GM12878 (cell line): ENCODE results near the gene IL17RC. TPM values are rescaled to one million over a fixed set of nuclear protein-coding genes. Genes with fewer than 3 reads are reported as not detected.

Experiments used
- CHD2 ChIP-seq: IDR thresholded peaks from 2 replicates; pipeline ENCODE4 v1.6.1; 2011; ENCODE audit warnings: low read depth, low read length, improper control_type of control experiment, borderline replicate concordance
- DPF2 ChIP-seq: fragments of 450-650 bp; IDR thresholded peaks from 2 replicates; pipeline ENCODE4 v1.6.1; 2017; ENCODE audit warnings: mild to moderate bottlenecking
- EP300 ChIP-seq, 2 experiments: fragments of 150-350 bp in 1 of 2; IDR thresholded peaks; 2 replicates each; pipeline ENCODE4 v1.6.1; 2011 to 2012; ENCODE audit warnings: low read depth in 2 of 2, low read length in 2 of 2, borderline replicate concordance in 1 of 2, improper control_type of control experiment in 1 of 2, inconsistent platforms in 1 of 2; ENCODE audit not compliant: control insufficient read depth in 1 of 2
- ESRRA ChIP-seq: IDR thresholded peaks from 2 replicates; pipeline ENCODE4 v1.6.1; 2012; ENCODE audit warnings: mild to moderate bottlenecking, low read length, improper control_type of control experiment
- JUND ChIP-seq: IDR thresholded peaks from 2 replicates; pipeline ENCODE4 v1.6.1; 2012; ENCODE audit warnings: low read depth, mild to moderate bottlenecking, low read length, improper control_type of control experiment, moderate library complexity
- MYB ChIP-seq: fragments of 150-350 bp; IDR thresholded peaks from 2 replicates; pipeline ENCODE4 v1.6.1; 2014; ENCODE audit warnings: mild to moderate bottlenecking, low read depth, low read length, borderline replicate concordance
- NFYA ChIP-seq: IDR thresholded peaks from 2 replicates; pipeline ENCODE4 v1.6.1; 2011; ENCODE audit warnings: low read depth, mild to moderate bottlenecking, low read length, improper control_type of control experiment, borderline replicate concordance
- PAX8 ChIP-seq: fragments of 450-650 bp; IDR thresholded peaks from 2 replicates; pipeline ENCODE4 v1.6.1; 2017; ENCODE audit warnings: mild to moderate bottlenecking, moderate library complexity
- RCOR1 ChIP-seq: conservative IDR thresholded peaks from 2 replicates; pipeline ENCODE4 v1.6.1; 2012; ENCODE audit warnings: low read depth, low read length, improper control_type of control experiment
- RUNX3 ChIP-seq: IDR thresholded peaks from 2 replicates; pipeline ENCODE4 v1.6.1; 2012; ENCODE audit warnings: low read length, inconsistent platforms
- SMC3 ChIP-seq: IDR thresholded peaks from 2 replicates; pipeline ENCODE4 v1.6.1; 2011; ENCODE audit warnings: low read length, improper control_type of control experiment, borderline replicate concordance
- SUPT20H ChIP-seq: IDR thresholded peaks from 2 replicates; pipeline ENCODE4 v1.6.1; 2011; ENCODE audit warnings: low read depth, mild to moderate bottlenecking, low read length, moderate library complexity, borderline replicate concordance; ENCODE audit not compliant: control insufficient read depth
- TBL1XR1 ChIP-seq: IDR thresholded peaks from 2 replicates; pipeline ENCODE4 v1.6.1; 2012; ENCODE audit warnings: low read depth, low read length, improper control_type of control experiment
- ZNF384 ChIP-seq: IDR thresholded peaks from 2 replicates; pipeline ENCODE4 v1.6.1; 2012; ENCODE audit warnings: low read depth, mild to moderate bottlenecking, low read length, improper control_type of control experiment, borderline replicate concordance
- ZNF687 ChIP-seq: fragments of 450-650 bp; IDR thresholded peaks from 2 replicates; pipeline ENCODE4 v1.6.1; 2017; ENCODE audit warnings: mild to moderate bottlenecking, moderate library complexity
- polyA plus RNA-seq, 11 experiments: library from polyadenylated mRNA; depleted of rRNA in 4 of 11; unstranded in 6 of 11; stranded (reverse) in 5 of 11; fragments of >200 nt; fragmentation: Nextera tagmentation in 4 of 11; fragmentation: Illumina TruSeq in 1 of 11; extraction: Ambion mirVana in 4 of 11; extraction: Trizol in 1 of 11; gene quantifications; 1 replicate in 1 of 11; 2 replicates in 10 of 11; pipeline versions ENCODE4 v1.2.1 to v1.2.3, GENCODE V29; 2011 to 2016; ENCODE audit warnings: inconsistent platforms in 2 of 11, missing spikeins in 2 of 11, low read depth in 1 of 11
- total RNA-seq, 4 experiments: library from RNA; depleted of rRNA in 3 of 4; stranded (reverse); fragments of >200 nt in 3 of 4; fragmentation: Illumina TruSeq in 1 of 4; extraction: Trizol in 1 of 4; gene quantifications; 2 replicates each; pipeline versions ENCODE4 v1.2.1 to v1.2.3, GENCODE V29; 2013 to 2021
- TF ChIP-seq, protein P1 (sequence below): fragments of 450-650 bp; conservative IDR thresholded peaks from 2 replicates; pipeline ENCODE4 v1.6.1; 2017; ENCODE audit warnings: mild to moderate bottlenecking, moderate library complexity
- TF ChIP-seq, protein P2 (sequence below): fragments of 450-650 bp; IDR thresholded peaks from 2 replicates; pipeline ENCODE4 v1.6.1; 2016; ENCODE audit warnings: mild to moderate bottlenecking, moderate library complexity, borderline replicate concordance

Gene IL17RC
- total and polyA plus RNA-seq, 10 of the 15 experiments (the other 5 are each of a cell fraction or from before 2014, with no cell fraction given), result 0.07 to 4.4 (median 0.34) TPM; not detected in 3

DNA sequence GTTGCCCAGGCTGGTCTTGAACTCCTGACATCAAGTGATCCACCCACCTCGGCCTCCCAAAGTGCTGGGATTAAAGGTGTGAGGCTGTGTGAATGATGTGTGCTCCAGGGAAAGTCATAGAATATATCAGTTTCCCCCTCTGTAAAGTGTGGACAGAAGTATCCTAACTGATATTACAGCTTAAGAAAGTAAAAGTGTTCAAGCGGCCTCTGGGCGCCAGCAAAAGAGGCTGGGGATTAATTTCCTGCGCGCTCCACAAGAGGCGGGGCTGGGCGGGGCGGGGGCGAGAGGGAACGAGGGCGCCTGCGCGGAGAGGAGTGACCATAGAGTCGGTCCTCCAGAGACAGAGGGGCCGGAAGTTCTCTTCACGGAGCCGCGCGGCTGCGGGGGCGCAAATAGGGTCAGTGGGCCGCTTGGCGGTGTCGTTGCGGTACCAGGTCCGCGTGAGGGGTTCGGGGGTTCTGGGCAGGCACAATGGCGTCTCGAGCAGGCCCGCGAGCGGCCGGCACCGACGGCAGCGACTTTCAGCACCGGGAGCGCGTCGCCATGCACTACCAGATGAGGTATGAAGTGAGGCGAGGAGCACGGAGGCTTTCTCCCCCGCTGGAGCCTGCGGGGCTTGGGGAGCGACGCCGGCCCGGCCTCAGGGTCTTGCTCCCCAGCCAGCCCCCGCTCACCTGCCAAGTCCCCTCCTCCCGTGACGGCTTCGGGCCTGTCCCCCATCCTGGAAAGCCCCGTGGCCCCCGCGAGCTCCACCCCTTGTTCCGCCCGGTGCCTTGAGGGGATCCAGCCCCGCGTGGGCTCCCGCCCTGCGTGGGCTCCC is 26.4 kb upstream of the IL17RC start, which contains the start of gene JAGN1 (continued):
- TF ChIP-seq PAX8 (no peak), NFYA (no peak), JUND (no peak), ESRRA (no peak), DPF2 (peak; percentile 91), SUPT20H (no peak), CHD2 (peak; percentile 34; the same call in 1 of the 2 replicates), SMC3 (no peak), RCOR1 (no peak), ZNF384 (no peak), ZNF687 (0 out of 2 replicates have a peak, but pooled peaks have one; percentile 60), RUNX3 (peak; percentile 68), MYB (no peak), EP300 (IDR thresholded peaks at IDR 0.05; ENCODE audit: borderline replicate concordance in 1 of 2, control insufficient read depth in 1 of 2, low read depth in 2 of 2, low read length in 2 of 2) (0 out of 4 replicates have a peak, but pooled peaks of 1 of the 2 experiments have one; percentile 7), TBL1XR1 (0 out of 2 replicates have a peak, but pooled peaks have one; percentile 41)
- TF ChIP-seq, protein P1, sequence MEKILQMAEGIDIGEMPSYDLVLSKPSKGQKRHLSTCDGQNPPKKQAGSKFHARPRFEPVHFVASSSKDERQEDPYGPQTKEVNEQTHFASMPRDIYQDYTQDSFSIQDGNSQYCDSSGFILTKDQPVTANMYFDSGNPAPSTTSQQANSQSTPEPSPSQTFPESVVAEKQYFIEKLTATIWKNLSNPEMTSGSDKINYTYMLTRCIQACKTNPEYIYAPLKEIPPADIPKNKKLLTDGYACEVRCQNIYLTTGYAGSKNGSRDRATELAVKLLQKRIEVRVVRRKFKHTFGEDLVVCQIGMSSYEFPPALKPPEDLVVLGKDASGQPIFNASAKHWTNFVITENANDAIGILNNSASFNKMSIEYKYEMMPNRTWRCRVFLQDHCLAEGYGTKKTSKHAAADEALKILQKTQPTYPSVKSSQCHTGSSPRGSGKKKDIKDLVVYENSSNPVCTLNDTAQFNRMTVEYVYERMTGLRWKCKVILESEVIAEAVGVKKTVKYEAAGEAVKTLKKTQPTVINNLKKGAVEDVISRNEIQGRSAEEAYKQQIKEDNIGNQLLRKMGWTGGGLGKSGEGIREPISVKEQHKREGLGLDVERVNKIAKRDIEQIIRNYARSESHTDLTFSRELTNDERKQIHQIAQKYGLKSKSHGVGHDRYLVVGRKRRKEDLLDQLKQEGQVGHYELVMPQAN, result peak; percentile 61
- TF ChIP-seq, protein P2, sequence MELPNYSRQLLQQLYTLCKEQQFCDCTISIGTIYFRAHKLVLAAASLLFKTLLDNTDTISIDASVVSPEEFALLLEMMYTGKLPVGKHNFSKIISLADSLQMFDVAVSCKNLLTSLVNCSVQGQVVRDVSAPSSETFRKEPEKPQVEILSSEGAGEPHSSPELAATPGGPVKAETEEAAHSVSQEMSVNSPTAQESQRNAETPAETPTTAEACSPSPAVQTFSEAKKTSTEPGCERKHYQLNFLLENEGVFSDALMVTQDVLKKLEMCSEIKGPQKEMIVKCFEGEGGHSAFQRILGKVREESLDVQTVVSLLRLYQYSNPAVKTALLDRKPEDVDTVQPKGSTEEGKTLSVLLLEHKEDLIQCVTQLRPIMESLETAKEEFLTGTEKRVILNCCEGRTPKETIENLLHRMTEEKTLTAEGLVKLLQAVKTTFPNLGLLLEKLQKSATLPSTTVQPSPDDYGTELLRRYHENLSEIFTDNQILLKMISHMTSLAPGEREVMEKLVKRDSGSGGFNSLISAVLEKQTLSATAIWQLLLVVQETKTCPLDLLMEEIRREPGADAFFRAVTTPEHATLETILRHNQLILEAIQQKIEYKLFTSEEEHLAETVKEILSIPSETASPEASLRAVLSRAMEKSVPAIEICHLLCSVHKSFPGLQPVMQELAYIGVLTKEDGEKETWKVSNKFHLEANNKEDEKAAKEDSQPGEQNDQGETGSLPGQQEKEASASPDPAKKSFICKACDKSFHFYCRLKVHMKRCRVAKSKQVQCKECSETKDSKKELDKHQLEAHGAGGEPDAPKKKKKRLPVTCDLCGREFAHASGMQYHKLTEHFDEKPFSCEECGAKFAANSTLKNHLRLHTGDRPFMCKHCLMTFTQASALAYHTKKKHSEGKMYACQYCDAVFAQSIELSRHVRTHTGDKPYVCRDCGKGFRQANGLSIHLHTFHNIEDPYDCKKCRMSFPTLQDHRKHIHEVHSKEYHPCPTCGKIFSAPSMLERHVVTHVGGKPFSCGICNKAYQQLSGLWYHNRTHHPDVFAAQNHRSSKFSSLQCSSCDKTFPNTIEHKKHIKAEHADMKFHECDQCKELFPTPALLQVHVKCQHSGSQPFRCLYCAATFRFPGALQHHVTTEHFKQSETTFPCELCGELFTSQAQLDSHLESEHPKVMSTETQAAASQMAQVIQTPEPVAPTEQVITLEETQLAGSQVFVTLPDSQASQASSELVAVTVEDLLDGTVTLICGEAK, result peak; percentile 76; the same call in 1 of the 2 replicates
